HEK293T (cell line): ENCODE measurements around the gene DMC1.
"Not testable (repeated sequence)": the region's sequence is repeated elsewhere in the genome, so short reads cannot be mapped to it uniquely, and the experiment has no call there.

Experiments used
- CTCF ChIA-PET: fragments of 350-600 bp; formaldehyde crosslinking; extraction: SDS; loops from one replicate; lab custom pipeline; 2021; ENCODE audit warnings: antibody characterized with exemption, inconsistent platforms; lab: Yijun Ruan, JAX
- POLR2A ChIA-PET: fragments of 350-600 bp; formaldehyde crosslinking; extraction: SDS; loops from one replicate; lab custom pipeline; 2020; ENCODE audit warnings: antibody characterized with exemption, inconsistent platforms; lab: Yijun Ruan, JAX
- DNase-seq: peaks from one replicate; pipeline ENCODE4 v3.0.0; 2012; ENCODE audit warnings: mixed read lengths; ENCODE audit errors: extremely low spot score
- ARNT ChIP-seq: fragments of 450-650 bp; IDR thresholded peaks from 2 replicates; pipeline ENCODE4 v1.6.1; 2017; ENCODE audit warnings: mild to moderate bottlenecking
- BHLHE40 ChIP-seq: fragments of 450-650 bp; IDR thresholded peaks from 2 replicates; pipeline ENCODE4 v1.6.1; 2016; ENCODE audit warnings: mild to moderate bottlenecking, moderate library complexity, borderline replicate concordance
- CTBP1 ChIP-seq: fragments of 450-650 bp; IDR thresholded peaks from 2 replicates; pipeline ENCODE4 v1.6.1; 2016; ENCODE audit warnings: borderline replicate concordance
- ELF4 ChIP-seq: fragments of 450-650 bp; IDR thresholded peaks from 2 replicates; pipeline ENCODE4 v1.6.1; 2017; ENCODE audit warnings: antibody characterized with exemption
- FOXA1 ChIP-seq: fragments of 450-650 bp; IDR thresholded peaks from 2 replicates; pipeline ENCODE4 v1.6.1; 2016; ENCODE audit warnings: mild to moderate bottlenecking
- FOXK2 ChIP-seq: fragments of 450-650 bp; IDR thresholded peaks from 2 replicates; pipeline ENCODE4 v1.6.1; 2016; ENCODE audit warnings: mild to moderate bottlenecking
- FOXM1 ChIP-seq: fragments of 450-650 bp; IDR thresholded peaks from 2 replicates; pipeline ENCODE4 v1.6.1; 2017; ENCODE audit warnings: mild to moderate bottlenecking, borderline replicate concordance
- HDGF ChIP-seq: fragments of 450-650 bp; IDR thresholded peaks from 2 replicates; pipeline ENCODE4 v1.6.1; 2017; ENCODE audit warnings: antibody characterized with exemption, borderline replicate concordance
- L3MBTL2 ChIP-seq: fragments of 450-650 bp; conservative IDR thresholded peaks from 2 replicates; pipeline ENCODE4 v1.6.1; 2016; ENCODE audit warnings: mild to moderate bottlenecking
- LEF1 ChIP-seq: fragments of 450-650 bp; IDR thresholded peaks from 2 replicates; pipeline ENCODE4 v1.6.1; 2017; ENCODE audit warnings: mild to moderate bottlenecking, borderline replicate concordance
- NFRKB ChIP-seq: fragments of 450-650 bp; IDR thresholded peaks from 2 replicates; pipeline ENCODE4 v1.6.1; 2016; ENCODE audit warnings: mild to moderate bottlenecking, moderate library complexity
- SP1 ChIP-seq: fragments of 450-650 bp; IDR thresholded peaks from 2 replicates; pipeline ENCODE4 v1.6.1; 2017
- SUZ12 ChIP-seq: fragments of 450-650 bp; IDR thresholded peaks from 2 replicates; pipeline ENCODE4 v1.6.1; 2016; ENCODE audit warnings: mild to moderate bottlenecking
- TARDBP ChIP-seq: fragments of 450-650 bp; IDR thresholded peaks from 2 replicates; pipeline ENCODE4 v1.6.1; 2016
- ZNF384 ChIP-seq: fragments of 450-650 bp; IDR thresholded peaks from 2 replicates; pipeline ENCODE4 v1.6.1; 2016
- TF ChIP-seq, protein P1 (sequence below): fragments of 450-650 bp; IDR thresholded peaks from 2 replicates; pipeline ENCODE4 v1.6.1; 2016

Gene DMC1

GRCh38 chr22:38471237-38471636 is 98.7 kb downstream of the DMC1 start:
- TF ChIP-seq SUZ12 (no peak), FOXM1 (no peak), LEF1 (no peak), HDGF (no peak), BHLHE40 (no peak), ELF4 (no peak), L3MBTL2 (no peak), TARDBP (no peak), ARNT (no peak), SP1 (no peak), FOXK2 (no peak), ZNF384 (no peak), CTBP1 (no peak), NFRKB (no peak), FOXA1 (no peak)
- TF ChIP-seq, protein P1, sequence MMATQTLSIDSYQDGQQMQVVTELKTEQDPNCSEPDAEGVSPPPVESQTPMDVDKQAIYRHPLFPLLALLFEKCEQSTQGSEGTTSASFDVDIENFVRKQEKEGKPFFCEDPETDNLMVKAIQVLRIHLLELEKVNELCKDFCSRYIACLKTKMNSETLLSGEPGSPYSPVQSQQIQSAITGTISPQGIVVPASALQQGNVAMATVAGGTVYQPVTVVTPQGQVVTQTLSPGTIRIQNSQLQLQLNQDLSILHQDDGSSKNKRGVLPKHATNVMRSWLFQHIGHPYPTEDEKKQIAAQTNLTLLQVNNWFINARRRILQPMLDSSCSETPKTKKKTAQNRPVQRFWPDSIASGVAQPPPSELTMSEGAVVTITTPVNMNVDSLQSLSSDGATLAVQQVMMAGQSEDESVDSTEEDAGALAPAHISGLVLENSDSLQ, result no peak
- ChIA-PET POLR2A (no interaction called here), CTCF (no interaction called here)
- no peak for DNase-seq

DNA sequence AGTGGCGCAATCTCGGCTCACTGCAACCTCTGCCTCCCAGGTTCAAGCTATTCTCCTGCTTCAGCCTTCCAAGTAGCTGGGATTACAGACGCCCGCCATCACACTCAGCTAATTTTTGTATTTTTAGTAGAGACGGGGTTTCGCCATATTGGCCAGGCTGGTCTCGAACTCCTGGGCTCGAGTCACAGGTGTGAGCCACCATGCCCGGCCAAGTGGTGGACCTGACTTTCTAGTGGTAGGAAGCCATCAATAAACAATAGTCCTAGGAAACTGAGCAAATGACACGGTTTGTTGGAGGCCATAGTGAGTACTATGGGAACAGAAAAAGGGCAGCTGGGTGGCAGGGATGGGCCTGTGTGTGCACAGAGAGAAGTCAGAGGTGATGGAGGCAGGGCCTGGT is 99.8 kb downstream of the DMC1 start:
- DNase-seq, POLR2A ChIA-PET, CTCF ChIA-PET: not testable (repeated sequence)

DNA sequence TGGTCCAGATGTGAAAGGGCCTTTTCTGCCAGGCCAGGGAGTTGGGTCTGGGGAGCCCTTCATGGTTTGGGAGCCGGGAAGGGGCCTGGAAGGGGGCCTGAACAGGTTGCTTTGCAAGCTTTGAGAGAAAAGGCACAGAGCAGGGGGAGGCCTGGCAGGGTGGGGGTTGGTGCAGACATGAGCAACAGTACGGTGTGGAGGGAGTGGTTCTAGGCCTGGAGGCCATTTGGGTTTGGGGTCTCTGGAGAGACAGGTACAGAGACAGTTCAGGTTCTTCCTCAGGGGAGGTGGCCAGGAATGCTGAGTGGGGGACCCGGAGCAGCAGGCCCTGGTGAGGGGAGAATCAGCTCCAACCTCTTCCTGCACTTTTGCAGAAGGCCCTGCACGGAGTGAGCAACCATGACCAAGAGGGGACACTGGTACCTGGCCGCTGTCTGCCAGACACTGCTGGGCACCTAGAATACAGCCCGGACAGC is 100.6 kb downstream of the DMC1 start:
- TF ChIP-seq, protein P1, result no peak
- no peak for TF ChIP-seq NFRKB
- TF ChIP-seq LEF1, result no peak
- no peak for TF ChIP-seq ARNT
- no peak for TF ChIP-seq FOXA1
- TF ChIP-seq CTBP1, result no peak
- no peak for TF ChIP-seq BHLHE40
- TF ChIP-seq L3MBTL2, result no peak
- TF ChIP-seq ELF4, result no peak
- TF ChIP-seq SP1, result no peak
- no peak for TF ChIP-seq ZNF384
- no peak for TF ChIP-seq FOXM1
- no peak for TF ChIP-seq HDGF
- TF ChIP-seq FOXK2, result no peak
- no peak for TF ChIP-seq TARDBP
- TF ChIP-seq SUZ12, result no peak
- ChIA-PET CTCF (interaction anchor here (0.7 kb wide), 1 partner anchor 34 kb away, joined by 3 read pairs; no protein-coding TSS in a partner anchor), POLR2A (interaction anchor here (0.7 kb wide), 1 partner anchor 9 kb away, joined by 3 read pairs; no protein-coding TSS in a partner anchor)
- no peak for DNase-seq
